H1 (cell line): ENCODE measurements around the gene RNF144A. TPM values are rescaled to one million over a fixed set of nuclear protein-coding genes. Genes with fewer than 3 reads are reported as not detected.

Experiments
- ASH2L ChIP-seq: fragments of 200-600, 300-600 bp; sonication (generic); IDR thresholded peaks from one replicate; pipeline ENCODE4 v1.7.1; 2017; ENCODE audit warnings: low read length
- EGR1 ChIP-seq: IDR thresholded peaks from 2 replicates; pipeline ENCODE4 v1.6.1; 2011; ENCODE audit warnings: low read depth, low read length, borderline replicate concordance
- FOSL1 ChIP-seq: IDR thresholded peaks from 2 replicates; pipeline ENCODE4 v1.6.1; 2011; ENCODE audit warnings: mild to moderate bottlenecking, low read depth, low read length, moderate library complexity; ENCODE audit not compliant: insufficient read depth
- MAX ChIP-seq: IDR thresholded peaks from 2 replicates; pipeline ENCODE4 v1.6.1; 2012; ENCODE audit warnings: inconsistent platforms
- PHF8 ChIP-seq: fragments of 200-600 bp; sonication (generic); conservative IDR thresholded peaks from 2 replicates; pipeline ENCODE4 v1.7.1; 2012; ENCODE audit warnings: low read depth, mild to moderate bottlenecking, inconsistent platforms, low read length, moderate library complexity
- RNF2 ChIP-seq: fragments of 200-900, 300-1000 bp; sonication (generic); IDR thresholded peaks from 2 replicates; pipeline ENCODE4 v1.7.1; 2016; ENCODE audit warnings: borderline replicate concordance, low read depth, mild to moderate bottlenecking, antibody characterized with exemption, low read length; ENCODE audit not compliant: poor library complexity, severe bottlenecking; ENCODE audit errors: missing control alignments
- polyA plus RNA-seq, 7 experiments: library from polyadenylated mRNA; depleted of rRNA in 3 of 7; stranded (reverse) in 5 of 7; unstranded in 2 of 7; fragments of >200 nt in 5 of 7; fragments of 200-250 nt in 2 of 7; gene quantifications; 1 replicate in 5 of 7; 2 replicates in 1 of 7; 4 replicates in 1 of 7; pipeline versions ENCODE4 v1.2.1 to v1.2.3, GENCODE V29; 2011 to 2013; ENCODE audit warnings: missing spikeins in 2 of 7, mixed read lengths in 2 of 7
- total RNA-seq: library from RNA; stranded (reverse); fragmentation: NEBNext Ultra II Directional; extraction: Animal tissue kit (Norgen Biotek cat#: 25700); gene quantifications from 2 replicates; pipeline ENCODE4 v1.2.1, GENCODE V29; 2021

Gene RNF144A
- total and polyA plus RNA-seq, 2 of the 8 experiments (the other 6 are each of a cell fraction or from before 2014, with no cell fraction given): 14.0 to 15.0 TPM

- TF ChIP-seq FOSL1 (no peak), MAX (no peak), EGR1 (no peak), ASH2L (no peak), RNF2 (no peak), PHF8 (no peak)
These were observed 7.8 kb downstream of the RNF144A start (continued) for GRCh38 chr2:6924924-6925409.
